T-helper 17 cell (primary cell): ENCODE data around the gene DMRT2. TPM values are rescaled to one million over a fixed set of nuclear protein-coding genes. Genes with fewer than 3 reads are reported as not detected.

Source experiments
- ATAC-seq: fragments of 150-1000 bp; cut with Tn5 transposase; 2 replicates; pipeline ENCODE4 v1.10.0; 2021; ENCODE audit warnings: mild to moderate bottlenecking, moderate library complexity
- DNase-seq, 3 donors: peaks; one replicate each; pipeline versions ENCODE4 v3.0.0 to v3.0.0-alpha.2; 2020 to 2021
- H3K9me3 ChIP-seq: one replicate; pipeline ENCODE4 v1.7.0; 2013; ENCODE audit warnings: low read length, mild to moderate bottlenecking; ENCODE audit not compliant: control insufficient read depth, poor library complexity, severe bottlenecking
- H3K27ac Mint-ChIP-seq: one replicate; pipeline ENCODE4 v1.8.0; 2022; ENCODE audit warnings: mild to moderate bottlenecking, moderate library complexity, mixed read lengths
- H3K27me3 Mint-ChIP-seq: one replicate; pipeline ENCODE4 v1.8.0; 2022; ENCODE audit warnings: mixed read lengths
- H3K36me3 Mint-ChIP-seq: one replicate; pipeline ENCODE4 v1.8.0; 2022; ENCODE audit warnings: low read depth, mixed read lengths
- H3K4me1 Mint-ChIP-seq: one replicate; pipeline ENCODE4 v1.8.0; 2022; ENCODE audit warnings: mild to moderate bottlenecking, mixed read lengths
- H3K4me3 Mint-ChIP-seq: one replicate; pipeline ENCODE4 v1.8.0; 2022; ENCODE audit warnings: mild to moderate bottlenecking, moderate library complexity, mixed read lengths
- total RNA-seq, 4 donors: library from RNA in 2 of 4; stranded (reverse) in 2 of 4; gene quantifications; one replicate each; pipeline ENCODE4 v1.2.3 and lab custom pipeline; 2022 to 2026

Gene DMRT2
- total RNA-seq, 2 donors from 2014 or later = not detected

DNA sequence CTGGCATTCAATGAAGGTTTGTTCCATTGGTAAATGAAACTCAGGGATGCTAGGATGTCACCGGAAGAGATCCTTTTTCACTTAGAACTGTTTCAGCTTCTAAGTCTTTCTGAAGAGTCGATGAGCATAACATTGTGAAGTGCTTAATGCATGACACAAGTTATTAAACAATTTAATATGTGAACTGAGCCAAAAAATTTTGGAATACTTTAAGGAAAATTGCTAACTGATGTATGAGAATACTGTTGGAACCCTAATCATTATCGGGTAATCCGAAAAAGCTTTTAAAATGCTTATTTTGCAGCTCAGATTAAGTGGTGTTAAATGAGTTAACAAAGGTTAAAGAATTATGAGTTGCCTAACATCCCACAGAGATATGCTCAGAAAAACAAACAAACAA lies 34.9 kb downstream of the DMRT2 start:
- H3K9me3 ChIP-seq = no peaks in the 10 kb centered on the region
- DNase-seq (no peak), ATAC-seq (no peak)
- no peaks in the 10 kb centered on the region for H3K36me3 Mint-ChIP-seq
- peaks cover 46% of the 10 kb centered on the region for H3K27me3 Mint-ChIP-seq
- no peak overlapping the region for H3K4me3 Mint-ChIP-seq
- peaks cover 4% of the 10 kb centered on the region for H3K4me1 Mint-ChIP-seq
- H3K27ac Mint-ChIP-seq = no peak overlapping the region

DNA sequence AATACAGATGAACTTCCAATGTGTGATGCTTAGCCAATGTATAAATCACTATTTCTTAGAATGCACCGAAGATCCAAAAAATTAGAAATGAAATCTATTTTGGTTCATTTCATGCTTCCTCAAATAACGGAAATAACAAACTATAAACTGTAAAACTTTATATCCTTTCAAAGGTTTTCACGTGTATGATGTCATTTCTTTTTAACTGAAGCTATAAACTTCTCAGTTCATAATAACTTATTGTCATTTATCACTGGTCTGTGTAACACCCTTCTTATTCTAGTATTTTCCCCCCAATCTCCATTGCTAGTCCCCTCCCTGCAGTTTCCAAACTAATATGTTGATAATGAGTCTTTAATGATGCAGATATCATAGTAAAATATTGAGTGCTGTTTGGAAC lies 36.4 kb downstream of the DMRT2 start:
- ATAC-seq (no peak), DNase-seq (no peak)
- H3K4me1 Mint-ChIP-seq = peaks cover 4% of the 10 kb centered on the region
- no peak overlapping the region for H3K4me3 Mint-ChIP-seq
- H3K27ac Mint-ChIP-seq = no peak overlapping the region
- peaks cover 51% of the 10 kb centered on the region for H3K27me3 Mint-ChIP-seq
- H3K36me3 Mint-ChIP-seq = no peaks in the 10 kb centered on the region
- H3K9me3 ChIP-seq = no peaks in the 10 kb centered on the region

DNA sequence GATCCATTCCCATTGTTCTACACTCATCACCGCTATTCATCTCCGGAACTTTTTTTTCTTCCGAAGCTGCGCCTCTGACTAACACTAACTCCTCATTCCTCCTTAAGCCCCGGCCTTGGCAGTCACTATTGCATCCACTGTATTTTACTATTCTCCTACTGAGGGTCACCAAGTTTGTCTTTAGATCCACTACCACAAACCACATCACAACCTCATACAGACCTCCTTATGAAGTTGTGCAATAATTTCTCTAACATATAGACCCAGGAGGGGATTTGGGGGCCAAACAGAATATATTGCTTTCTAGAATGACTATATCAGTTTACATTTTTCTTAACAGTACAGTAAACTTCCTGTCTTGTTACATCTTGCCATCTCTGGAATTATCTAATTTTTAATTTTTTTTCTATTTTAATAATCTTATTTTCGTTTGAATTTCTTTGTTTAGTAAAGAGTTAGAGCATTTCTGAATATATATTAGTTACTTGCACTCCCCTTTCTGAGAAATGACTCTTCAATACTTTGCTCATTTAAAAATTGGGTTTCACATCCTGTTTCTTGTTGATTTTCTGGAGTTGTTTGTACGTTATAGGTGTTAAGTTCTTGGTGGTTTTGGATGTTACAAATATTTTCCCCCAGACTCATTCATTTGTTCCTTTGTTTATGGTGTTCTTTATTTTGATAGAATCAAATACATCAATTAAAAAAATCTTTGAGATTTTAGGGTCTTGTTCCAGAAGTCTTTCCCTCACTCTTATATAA lies 37.1 kb downstream of the DMRT2 start:
- Mint-ChIP-seq H3K36me3 (no peaks in the 10 kb centered on the region), H3K4me1 (peaks cover 4% of the 10 kb centered on the region), H3K27ac (no peak overlapping the region), H3K4me3 (no peak overlapping the region), H3K27me3 (peaks cover 47% of the 10 kb centered on the region)
- no peak for ATAC-seq
- no peaks in the 10 kb centered on the region for H3K9me3 ChIP-seq
- no peak for DNase-seq

DNA sequence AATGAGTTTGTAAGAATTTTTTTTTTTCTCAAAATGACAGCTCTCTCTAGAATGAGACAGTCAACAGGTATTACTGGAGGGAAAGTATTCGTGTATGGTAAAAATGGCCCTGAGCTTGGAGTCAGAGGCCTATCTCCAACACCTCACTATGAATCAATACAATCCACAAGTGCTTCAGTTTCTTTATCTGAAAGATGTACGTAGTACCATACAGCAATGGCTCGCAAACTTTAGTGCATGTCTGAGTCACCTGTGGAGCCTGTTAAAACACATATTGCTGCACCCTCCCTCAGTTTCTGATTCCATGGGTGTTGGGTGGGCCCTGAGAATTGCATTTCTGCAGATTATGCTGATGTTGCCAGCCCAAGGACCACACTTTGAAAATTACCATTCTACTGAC lies 44.6 kb downstream of the DMRT2 start:
- no peak overlapping the region for H3K27ac Mint-ChIP-seq
- ATAC-seq = no peak
- no peaks in the 10 kb centered on the region for H3K36me3 Mint-ChIP-seq
- peaks cover 35% of the 10 kb centered on the region for H3K27me3 Mint-ChIP-seq
- no peak overlapping the region for H3K4me3 Mint-ChIP-seq
- no peaks in the 10 kb centered on the region for H3K9me3 ChIP-seq
- no peak for DNase-seq
- H3K4me1 Mint-ChIP-seq = peaks cover 2% of the 10 kb centered on the region

GRCh38 chr9:1096155-1096964 lies 46.2 kb downstream of the DMRT2 start:
- Mint-ChIP-seq H3K27me3 (peaks cover 35% of the 10 kb centered on the region), H3K36me3 (no peaks in the 10 kb centered on the region), H3K27ac (no peak overlapping the region), H3K4me3 (no peak overlapping the region), H3K4me1 (peaks cover 5% of the 10 kb centered on the region)
- no peaks in the 10 kb centered on the region for H3K9me3 ChIP-seq
- DNase-seq (no peak), ATAC-seq (no peak)

DNA sequence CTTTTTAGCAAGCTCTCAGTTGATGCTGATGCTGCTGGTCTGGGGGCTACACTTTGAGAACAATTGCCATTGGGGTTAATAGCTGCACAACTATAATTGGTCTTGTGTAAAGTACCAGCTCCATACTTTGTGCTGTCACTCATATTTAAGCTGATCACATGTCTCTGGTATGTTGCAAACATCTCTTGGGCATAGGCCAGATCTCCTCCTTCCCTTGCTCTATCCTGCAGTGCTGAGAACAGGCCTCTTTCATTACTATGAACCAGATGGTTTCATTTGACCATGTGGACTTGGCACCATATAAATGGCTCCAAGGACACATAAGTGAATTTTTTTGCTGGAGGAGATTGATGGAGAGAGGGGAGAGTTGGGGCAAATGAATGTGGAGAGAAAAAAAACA lies 48.4 kb downstream of the DMRT2 start:
- H3K4me3 Mint-ChIP-seq = no peak overlapping the region
- H3K4me1 Mint-ChIP-seq = peaks cover 7% of the 10 kb centered on the region
- H3K27ac Mint-ChIP-seq = no peak overlapping the region
- no peaks in the 10 kb centered on the region for H3K36me3 Mint-ChIP-seq
- DNase-seq (no peak), ATAC-seq (no peak)
- H3K9me3 ChIP-seq = no peaks in the 10 kb centered on the region
- peaks cover 42% of the 10 kb centered on the region for H3K27me3 Mint-ChIP-seq

- H3K36me3 Mint-ChIP-seq = no peaks in the 10 kb centered on the region
- H3K27me3 Mint-ChIP-seq = peaks cover 42% of the 10 kb centered on the region
- H3K4me1 Mint-ChIP-seq = peaks cover 7% of the 10 kb centered on the region
- no peaks in the 10 kb centered on the region for H3K9me3 ChIP-seq
- H3K27ac Mint-ChIP-seq = no peak overlapping the region
- DNase-seq (no peak), ATAC-seq (no peak)
- no peak overlapping the region for H3K4me3 Mint-ChIP-seq
Observed at GRCh38 chr9:1100201-1100600, 50.0 kb downstream of the DMRT2 start.

DNA sequence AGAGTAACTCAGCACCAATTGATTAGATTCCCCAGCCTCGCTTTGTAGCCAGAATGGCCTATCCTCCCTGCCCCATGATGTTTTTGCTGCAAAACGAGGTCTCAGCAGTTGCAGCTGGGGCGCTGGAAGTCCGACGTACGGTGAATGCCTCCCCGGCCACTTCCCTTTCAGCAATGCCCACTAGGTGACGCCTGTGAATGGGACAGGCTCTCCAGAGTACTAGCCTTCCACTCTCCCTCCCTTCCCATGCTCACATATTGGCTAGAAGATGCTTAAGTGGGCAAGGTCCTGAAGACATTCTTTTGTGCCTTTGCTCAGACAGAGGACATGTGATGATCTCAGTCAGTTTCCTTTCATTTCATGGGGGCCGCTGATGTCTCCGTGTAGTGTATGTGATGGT lies 50.8 kb downstream of the DMRT2 start:
- no peaks in the 10 kb centered on the region for H3K9me3 ChIP-seq
- ATAC-seq (no peak), DNase-seq (no peak)
- peaks cover 42% of the 10 kb centered on the region for H3K27me3 Mint-ChIP-seq
- H3K36me3 Mint-ChIP-seq = no peaks in the 10 kb centered on the region
- H3K4me3 Mint-ChIP-seq = no peak overlapping the region
- H3K4me1 Mint-ChIP-seq = peaks cover 7% of the 10 kb centered on the region
- H3K27ac Mint-ChIP-seq = no peak overlapping the region

DNA sequence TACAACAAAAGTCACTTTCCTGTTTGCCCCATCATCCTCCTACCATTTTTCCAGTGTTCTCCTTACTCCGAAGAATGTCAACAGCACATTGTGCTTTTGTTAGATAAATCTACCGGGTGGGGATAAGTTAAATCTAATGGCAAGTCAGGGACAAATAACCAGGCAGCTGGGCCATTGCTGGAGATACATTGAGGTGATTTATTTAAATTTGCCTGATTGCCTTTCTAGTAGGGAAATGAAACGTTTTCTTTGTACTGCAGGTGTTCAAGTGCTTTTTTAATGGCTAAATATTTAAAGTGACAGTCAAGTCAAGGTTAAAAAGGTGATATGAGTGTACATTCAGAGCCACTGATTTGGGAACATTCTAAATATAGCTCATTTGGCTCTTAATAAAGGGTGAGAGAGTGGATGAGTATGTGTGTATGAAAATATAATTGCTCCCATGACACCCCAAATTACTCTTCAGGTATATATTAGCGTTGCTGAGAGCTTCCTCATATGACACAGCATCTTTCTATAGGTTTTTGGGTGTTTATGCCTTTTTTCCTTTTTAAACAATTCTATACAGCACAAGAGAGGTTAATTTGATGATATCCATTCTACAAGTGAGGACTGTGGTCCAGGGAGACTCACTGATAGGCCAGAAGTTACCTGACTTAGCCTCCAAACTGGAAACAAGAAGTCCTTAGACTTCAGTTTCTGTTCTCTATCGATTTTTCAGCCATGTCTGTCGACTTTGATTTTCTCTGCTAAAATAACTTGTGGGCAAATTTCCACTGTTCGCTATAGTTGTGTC lies 51.9 kb downstream of the DMRT2 start:
- Mint-ChIP-seq H3K36me3 (no peaks in the 10 kb centered on the region), H3K27ac (no peak overlapping the region), H3K4me1 (peaks cover 7% of the 10 kb centered on the region), H3K4me3 (no peak overlapping the region), H3K27me3 (peaks cover 37% of the 10 kb centered on the region)
- no peak for DNase-seq
- ATAC-seq = no peak
- no peaks in the 10 kb centered on the region for H3K9me3 ChIP-seq

DNA sequence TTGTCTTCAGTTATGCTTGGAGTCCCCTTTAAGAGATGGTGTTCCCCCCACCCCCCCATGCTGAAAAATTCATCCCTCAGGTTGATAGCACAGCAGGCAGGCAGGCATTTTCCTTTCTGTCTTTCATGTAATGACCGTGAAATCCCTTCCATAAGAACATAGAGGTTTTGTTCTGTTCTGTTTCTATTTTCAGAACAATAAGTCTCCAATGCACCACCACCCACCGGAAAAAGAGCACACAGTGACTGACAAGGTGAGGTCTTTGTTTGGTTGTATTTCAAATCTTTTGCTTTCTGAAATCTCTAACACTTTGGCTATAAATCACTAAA lies 52.4 kb downstream of the DMRT2 start:
- ATAC-seq (no peak), DNase-seq (no peak)
- Mint-ChIP-seq H3K4me1 (peaks cover 7% of the 10 kb centered on the region), H3K27me3 (peaks cover 37% of the 10 kb centered on the region), H3K4me3 (no peak overlapping the region), H3K27ac (no peak overlapping the region), H3K36me3 (no peaks in the 10 kb centered on the region)
- H3K9me3 ChIP-seq = no peaks in the 10 kb centered on the region

Other genes starting within 250 kb of the DMRT2 start
- not detected for gene DMRT1, start 208.7 kb upstream of the DMRT2 start, total RNA-seq
- not detected for gene DMRT3, start 73.7 kb upstream of the DMRT2 start, total RNA-seq